Fibroblast of skin of scalp (primary cell): ENCODE measurements around the gene PPM1N.
A peak's percentile ranks its signal among the peaks of the same experiment; 100 is the strongest.

Experiments used
- DNase-seq: peaks from one replicate; pipeline ENCODE4 v3.0.0-alpha.2; 2013

The PPM1N gene

GRCh38 chr19:45492627-45493470 lies 5.4 kb upstream of the PPM1N start:
- DNase-seq, result peak; percentile 73

- no peak for DNase-seq
These were observed 3.9 kb upstream of the PPM1N start for GRCh38 chr19:45494261-45494916.

- no peak for DNase-seq
These were observed 3.1 kb upstream of the PPM1N start for GRCh38 chr19:45495178-45495577.

GRCh38 chr19:45496349-45496953 lies 1.8 kb upstream of the PPM1N start:
- DNase-seq, result no peak

- no peak for DNase-seq
These were observed 452 bp upstream of the PPM1N start for GRCh38 chr19:45497791-45498190.

- DNase-seq, result no peak
These were observed 1.2 kb downstream of the PPM1N start for GRCh38 chr19:45499196-45500180.

- DNase-seq, result no peak
These were observed 2.9 kb downstream of the PPM1N start for GRCh38 chr19:45500918-45501729.

GRCh38 chr19:45501730-45502014 lies 3.4 kb downstream of the PPM1N start:
- DNase-seq, result no peak

GRCh38 chr19:45502111-45502510 lies 3.9 kb downstream of the PPM1N start:
- DNase-seq, result no peak

- DNase-seq, result no peak
These were observed 5.7 kb downstream of the PPM1N start for GRCh38 chr19:45503909-45504308.

GRCh38 chr19:45505151-45505995 lies 7.1 kb downstream of the PPM1N start:
- peak; percentile 52 for DNase-seq

GRCh38 chr19:45505996-45506245 lies 7.7 kb downstream of the PPM1N start:
- no peak for DNase-seq

GRCh38 chr19:45506246-45506988 lies 8.2 kb downstream of the PPM1N start:
- peak; percentile 90 for DNase-seq

- DNase-seq, result peak; percentile 86
These were observed 9.0 kb downstream of the PPM1N start, which contains the start of gene VASP for GRCh38 chr19:45506989-45507871. TSS of gene VASP (plus strand) at chr19:45507479. CDS start at chr19:45507772, 293 bp downstream.

GRCh38 chr19:45507872-45508416 lies 9.7 kb downstream of the PPM1N start:
- no peak for DNase-seq

GRCh38 chr19:45508417-45508860 lies 10.2 kb downstream of the PPM1N start:
- DNase-seq, result peak; percentile 56

- peak; percentile 84 for DNase-seq
These were observed 10.8 kb downstream of the PPM1N start for GRCh38 chr19:45508861-45509691.

- DNase-seq, result no peak
These were observed 11.4 kb downstream of the PPM1N start for GRCh38 chr19:45509692-45510015.
